HEK293 (cell line): ENCODE measurements around the gene EML4.

Experiments
- CTCF ChIA-PET: fragments of 350-600 bp; formaldehyde crosslinking; extraction: SDS; loops from one replicate; lab custom pipeline; 2021; ENCODE audit warnings: antibody characterized with exemption; lab: Yijun Ruan, JAX
- POLR2A ChIA-PET: fragments of 300-600 bp; formaldehyde crosslinking; extraction: SDS; loops from one replicate; lab custom pipeline; 2020; ENCODE audit warnings: antibody characterized with exemption, inconsistent platforms; lab: Yijun Ruan, JAX
- H3K27ac ChIP-seq: fragments of 200-500 bp; sonication (Bioruptor generic); 2 replicates; pipeline ENCODE4 v1.5.1; 2014; ENCODE audit warnings: low read depth, low read length, control low read depth, inconsistent platforms; ENCODE audit errors: extremely low read depth
- H3K36me3 ChIP-seq, 2 experiments: fragments of 200-500 bp in 1 of 2; sonication (Bioruptor generic) in 1 of 2; 1 replicate in 1 of 2; 2 replicates in 1 of 2; pipeline ENCODE4 v1.5.1; 2014 to 2017; ENCODE audit warnings: inconsistent platforms in 2 of 2, low read length in 2 of 2; ENCODE audit not compliant: control insufficient read depth in 2 of 2, insufficient read depth in 1 of 2
- H3K4me1 ChIP-seq: fragments of 200-500 bp; sonication (Bioruptor generic); 2 replicates; pipeline ENCODE4 v1.5.1; 2014; ENCODE audit warnings: mild to moderate bottlenecking, low read length, inconsistent platforms; ENCODE audit not compliant: control insufficient read depth, insufficient read depth
- H3K4me3 ChIP-seq: 2 replicates; pipeline ENCODE4 v1.5.1; 2011; ENCODE audit warnings: low read depth, mild to moderate bottlenecking, control low read depth, low read length, moderate library complexity
- H3K9me3 ChIP-seq: fragments of 200-500 bp; sonication (Bioruptor generic); 2 replicates; pipeline ENCODE4 v1.5.1; 2014; ENCODE audit warnings: low read depth, low read length, inconsistent platforms; ENCODE audit not compliant: control insufficient read depth, insufficient read depth
- HOXC10 ChIP-seq: sonication (generic); formaldehyde crosslinking; IDR thresholded peaks from 2 replicates; pipeline ENCODE4 v1.8.1; 2023; ENCODE audit warnings: mild to moderate bottlenecking, missing genetic modification reagents
- KLF8 ChIP-seq: fragments of 450-650 bp; formaldehyde crosslinking; IDR thresholded peaks from 2 replicates; pipeline ENCODE4 v1.5.1; 2016; ENCODE audit warnings: missing biosample characterization, missing genetic modification characterization
- SP2 ChIP-seq: fragments of 450-650 bp; formaldehyde crosslinking; IDR thresholded peaks from 2 replicates; pipeline ENCODE4 v1.5.1; 2016; ENCODE audit warnings: missing biosample characterization, missing genetic modification characterization
- ZNF10 ChIP-seq: fragments of 450-650 bp; formaldehyde crosslinking; IDR thresholded peaks from 2 replicates; pipeline ENCODE4 v1.5.1; 2017; ENCODE audit warnings: missing biosample characterization, missing genetic modification characterization
- ZNF175 ChIP-seq: fragments of 450-650 bp; formaldehyde crosslinking; IDR thresholded peaks from 2 replicates; pipeline ENCODE4 v1.5.1; 2016; ENCODE audit warnings: missing biosample characterization, missing genetic modification characterization
- ZNF221 ChIP-seq: fragments of 450-650 bp; formaldehyde crosslinking; IDR thresholded peaks from 2 replicates; pipeline ENCODE4 v1.5.1; 2017; ENCODE audit warnings: missing biosample characterization, missing genetic modification characterization, borderline replicate concordance
- ZNF239 ChIP-seq: fragments of 450-650 bp; formaldehyde crosslinking; IDR thresholded peaks from 2 replicates; pipeline ENCODE4 v1.5.1; 2016; ENCODE audit warnings: missing biosample characterization, missing genetic modification characterization
- ZNF24 ChIP-seq: fragments of 450-650 bp; formaldehyde crosslinking; IDR thresholded peaks from 2 replicates; pipeline ENCODE4 v1.5.1; 2016; ENCODE audit warnings: missing biosample characterization, missing genetic modification characterization
- ZNF394 ChIP-seq: fragments of 450-650 bp; formaldehyde crosslinking; IDR thresholded peaks from 2 replicates; pipeline ENCODE4 v1.5.1; 2016; ENCODE audit warnings: missing biosample characterization, missing genetic modification characterization, mild to moderate bottlenecking, moderate library complexity, borderline replicate concordance
- ZNF48 ChIP-seq: fragments of 450-650 bp; formaldehyde crosslinking; IDR thresholded peaks from 2 replicates; pipeline ENCODE4 v1.5.1; 2016; ENCODE audit warnings: missing biosample characterization, missing genetic modification characterization
- ZNF521 ChIP-seq: fragments of 450-650 bp; formaldehyde crosslinking; IDR thresholded peaks from 2 replicates; pipeline ENCODE4 v1.5.1; 2017; ENCODE audit warnings: missing biosample characterization, mild to moderate bottlenecking, missing genetic modification characterization
- ZNF544 ChIP-seq: fragments of 450-650 bp; formaldehyde crosslinking; IDR thresholded peaks from 2 replicates; pipeline ENCODE4 v1.5.0; 2017; ENCODE audit warnings: missing biosample characterization, missing genetic modification characterization
- ZNF585B ChIP-seq: fragments of 450-650 bp; formaldehyde crosslinking; IDR thresholded peaks from 2 replicates; pipeline ENCODE4 v1.5.1; 2016; ENCODE audit warnings: missing biosample characterization, missing genetic modification characterization
- ZNF660 ChIP-seq: fragments of 450-650 bp; IDR thresholded peaks from 2 replicates; pipeline ENCODE4 v1.5.1; 2018; ENCODE audit warnings: missing biosample characterization, mild to moderate bottlenecking, missing genetic modification characterization
- TF ChIP-seq, protein P1 (sequence below): fragments of 450-650 bp; formaldehyde crosslinking; IDR thresholded peaks from 2 replicates; pipeline ENCODE4 v1.5.1; 2017; ENCODE audit warnings: missing biosample characterization, missing genetic modification characterization
- TF ChIP-seq, protein P2 (sequence below): fragments of 450-650 bp; formaldehyde crosslinking; IDR thresholded peaks from 2 replicates; pipeline ENCODE4 v1.5.1; 2016; ENCODE audit warnings: missing biosample characterization, missing genetic modification characterization
- TF ChIP-seq, protein P3 (sequence below): fragments of 450-650 bp; formaldehyde crosslinking; IDR thresholded peaks from 2 replicates; pipeline ENCODE4 v1.5.1; 2016; ENCODE audit warnings: missing biosample characterization, missing genetic modification characterization
- TF ChIP-seq, protein P4 (sequence below): fragments of 450-650 bp; formaldehyde crosslinking; IDR thresholded peaks from 2 replicates; pipeline ENCODE4 v1.5.1; 2016; ENCODE audit warnings: missing biosample characterization, missing genetic modification characterization
- TF ChIP-seq, protein P5 (sequence below): fragments of 450-650 bp; formaldehyde crosslinking; IDR thresholded peaks from 2 replicates; pipeline ENCODE4 v1.5.1; 2016; ENCODE audit warnings: missing biosample characterization, missing genetic modification characterization
- TF ChIP-seq, protein P6 (sequence below): fragments of 450-650 bp; formaldehyde crosslinking; IDR thresholded peaks from 2 replicates; pipeline ENCODE4 v1.5.1; 2016; ENCODE audit warnings: missing biosample characterization, missing genetic modification characterization

EML4 gene

DNA sequence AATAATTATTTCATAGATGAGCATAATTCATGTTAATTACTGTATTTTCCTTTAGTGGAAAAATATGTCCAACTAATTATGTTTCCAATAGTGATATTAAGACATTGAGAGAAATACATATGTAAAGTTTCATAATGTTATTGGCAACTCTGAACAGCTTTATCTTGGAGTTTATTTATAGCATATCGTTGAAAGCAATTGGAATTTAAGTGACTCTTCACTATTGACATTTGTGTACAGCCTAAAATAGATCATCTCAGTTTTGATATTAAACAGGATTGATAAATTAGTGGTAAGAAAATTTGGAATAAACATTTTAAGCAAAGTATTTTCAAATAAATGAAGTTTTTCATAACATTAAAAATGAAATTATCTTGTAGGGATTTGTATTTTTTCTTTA is 79.7 kb downstream of the EML4 start:
- TF ChIP-seq ZNF544 (tag by site-specific recombination), result no peak
- TF ChIP-seq ZNF48 (tag by site-specific recombination), result no peak
- TF ChIP-seq ZNF175 (tag by site-specific recombination), result no peak
- TF ChIP-seq, protein P1, sequence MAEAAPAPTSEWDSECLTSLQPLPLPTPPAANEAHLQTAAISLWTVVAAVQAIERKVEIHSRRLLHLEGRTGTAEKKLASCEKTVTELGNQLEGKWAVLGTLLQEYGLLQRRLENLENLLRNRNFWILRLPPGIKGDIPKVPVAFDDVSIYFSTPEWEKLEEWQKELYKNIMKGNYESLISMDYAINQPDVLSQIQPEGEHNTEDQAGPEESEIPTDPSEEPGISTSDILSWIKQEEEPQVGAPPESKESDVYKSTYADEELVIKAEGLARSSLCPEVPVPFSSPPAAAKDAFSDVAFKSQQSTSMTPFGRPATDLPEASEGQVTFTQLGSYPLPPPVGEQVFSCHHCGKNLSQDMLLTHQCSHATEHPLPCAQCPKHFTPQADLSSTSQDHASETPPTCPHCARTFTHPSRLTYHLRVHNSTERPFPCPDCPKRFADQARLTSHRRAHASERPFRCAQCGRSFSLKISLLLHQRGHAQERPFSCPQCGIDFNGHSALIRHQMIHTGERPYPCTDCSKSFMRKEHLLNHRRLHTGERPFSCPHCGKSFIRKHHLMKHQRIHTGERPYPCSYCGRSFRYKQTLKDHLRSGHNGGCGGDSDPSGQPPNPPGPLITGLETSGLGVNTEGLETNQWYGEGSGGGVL (tag by site-specific recombination), result no peak
- TF ChIP-seq ZNF660, result no peak
- TF ChIP-seq ZNF10, result no peak
- no peak for TF ChIP-seq HOXC10 (CRISPR knock-in tag)
- TF ChIP-seq ZNF394 (tag by site-specific recombination), result no peak
- no peak for TF ChIP-seq ZNF24
- TF ChIP-seq, protein P2, sequence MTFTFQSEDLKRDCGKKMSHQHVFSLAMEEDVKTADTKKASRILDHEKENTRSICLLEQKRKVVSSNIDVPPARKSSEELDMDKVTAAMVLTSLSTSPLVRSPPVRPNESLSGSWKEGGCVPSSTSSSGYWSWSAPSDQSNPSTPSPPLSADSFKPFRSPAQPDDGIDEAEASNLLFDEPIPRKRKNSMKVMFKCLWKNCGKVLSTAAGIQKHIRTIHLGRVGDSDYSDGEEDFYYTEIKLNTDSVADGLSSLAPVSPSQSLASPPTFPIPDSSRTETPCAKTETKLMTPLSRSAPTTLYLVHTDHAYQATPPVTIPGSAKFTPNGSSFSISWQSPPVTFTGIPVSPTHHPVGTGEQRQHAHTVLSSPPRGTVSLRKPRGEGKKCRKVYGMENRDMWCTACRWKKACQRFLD, result no peak
- TF ChIP-seq, protein P3, sequence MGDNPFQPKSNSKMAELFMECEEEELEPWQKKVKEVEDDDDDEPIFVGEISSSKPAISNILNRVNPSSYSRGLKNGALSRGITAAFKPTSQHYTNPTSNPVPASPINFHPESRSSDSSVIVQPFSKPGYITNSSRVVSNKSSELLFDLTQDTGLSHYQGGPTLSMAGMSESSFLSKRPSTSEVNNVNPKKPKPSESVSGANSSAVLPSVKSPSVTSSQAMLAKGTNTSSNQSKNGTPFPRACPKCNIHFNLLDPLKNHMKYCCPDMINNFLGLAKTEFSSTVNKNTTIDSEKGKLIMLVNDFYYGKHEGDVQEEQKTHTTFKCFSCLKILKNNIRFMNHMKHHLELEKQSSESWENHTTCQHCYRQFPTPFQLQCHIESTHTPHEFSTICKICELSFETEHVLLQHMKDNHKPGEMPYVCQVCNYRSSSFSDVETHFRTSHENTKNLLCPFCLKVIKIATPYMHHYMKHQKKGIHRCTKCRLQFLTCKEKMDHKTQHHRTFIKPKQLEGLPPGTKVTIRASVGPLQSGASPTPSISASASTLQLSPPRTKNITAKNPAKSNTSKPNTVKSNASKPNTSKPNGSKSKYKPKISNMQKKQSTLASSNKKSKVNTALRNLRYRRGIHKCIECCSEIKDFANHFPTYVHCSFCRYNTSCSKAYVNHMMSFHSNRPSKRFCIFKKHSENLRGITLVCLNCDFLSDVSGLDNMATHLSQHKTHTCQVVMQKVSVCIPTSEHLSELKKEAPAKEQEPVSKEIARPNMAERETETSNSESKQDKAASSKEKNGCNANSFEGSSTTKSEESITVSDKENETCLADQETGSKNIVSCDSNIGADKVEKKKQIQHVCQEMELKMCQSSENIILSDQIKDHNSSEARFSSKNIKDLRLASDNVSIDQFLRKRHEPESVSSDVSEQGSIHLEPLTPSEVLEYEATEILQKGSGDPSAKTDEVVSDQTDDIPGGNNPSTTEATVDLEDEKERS (tag by site-specific recombination), result no peak
- no peak for TF ChIP-seq ZNF239
- no peak for TF ChIP-seq ZNF585B (tag by site-specific recombination)
- TF ChIP-seq, protein P4, sequence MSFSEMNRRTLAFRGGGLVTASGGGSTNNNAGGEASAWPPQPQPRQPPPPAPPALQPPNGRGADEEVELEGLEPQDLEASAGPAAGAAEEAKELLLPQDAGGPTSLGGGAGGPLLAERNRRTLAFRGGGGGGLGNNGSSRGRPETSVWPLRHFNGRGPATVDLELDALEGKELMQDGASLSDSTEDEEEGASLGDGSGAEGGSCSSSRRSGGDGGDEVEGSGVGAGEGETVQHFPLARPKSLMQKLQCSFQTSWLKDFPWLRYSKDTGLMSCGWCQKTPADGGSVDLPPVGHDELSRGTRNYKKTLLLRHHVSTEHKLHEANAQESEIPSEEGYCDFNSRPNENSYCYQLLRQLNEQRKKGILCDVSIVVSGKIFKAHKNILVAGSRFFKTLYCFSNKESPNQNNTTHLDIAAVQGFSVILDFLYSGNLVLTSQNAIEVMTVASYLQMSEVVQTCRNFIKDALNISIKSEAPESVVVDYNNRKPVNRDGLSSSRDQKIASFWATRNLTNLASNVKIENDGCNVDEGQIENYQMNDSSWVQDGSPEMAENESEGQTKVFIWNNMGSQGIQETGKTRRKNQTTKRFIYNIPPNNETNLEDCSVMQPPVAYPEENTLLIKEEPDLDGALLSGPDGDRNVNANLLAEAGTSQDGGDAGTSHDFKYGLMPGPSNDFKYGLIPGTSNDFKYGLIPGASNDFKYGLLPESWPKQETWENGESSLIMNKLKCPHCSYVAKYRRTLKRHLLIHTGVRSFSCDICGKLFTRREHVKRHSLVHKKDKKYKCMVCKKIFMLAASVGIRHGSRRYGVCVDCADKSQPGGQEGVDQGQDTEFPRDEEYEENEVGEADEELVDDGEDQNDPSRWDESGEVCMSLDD (tag by site-specific recombination), result no peak
- no peak for TF ChIP-seq ZNF221 (tag by site-specific recombination)
- TF ChIP-seq, protein P5, sequence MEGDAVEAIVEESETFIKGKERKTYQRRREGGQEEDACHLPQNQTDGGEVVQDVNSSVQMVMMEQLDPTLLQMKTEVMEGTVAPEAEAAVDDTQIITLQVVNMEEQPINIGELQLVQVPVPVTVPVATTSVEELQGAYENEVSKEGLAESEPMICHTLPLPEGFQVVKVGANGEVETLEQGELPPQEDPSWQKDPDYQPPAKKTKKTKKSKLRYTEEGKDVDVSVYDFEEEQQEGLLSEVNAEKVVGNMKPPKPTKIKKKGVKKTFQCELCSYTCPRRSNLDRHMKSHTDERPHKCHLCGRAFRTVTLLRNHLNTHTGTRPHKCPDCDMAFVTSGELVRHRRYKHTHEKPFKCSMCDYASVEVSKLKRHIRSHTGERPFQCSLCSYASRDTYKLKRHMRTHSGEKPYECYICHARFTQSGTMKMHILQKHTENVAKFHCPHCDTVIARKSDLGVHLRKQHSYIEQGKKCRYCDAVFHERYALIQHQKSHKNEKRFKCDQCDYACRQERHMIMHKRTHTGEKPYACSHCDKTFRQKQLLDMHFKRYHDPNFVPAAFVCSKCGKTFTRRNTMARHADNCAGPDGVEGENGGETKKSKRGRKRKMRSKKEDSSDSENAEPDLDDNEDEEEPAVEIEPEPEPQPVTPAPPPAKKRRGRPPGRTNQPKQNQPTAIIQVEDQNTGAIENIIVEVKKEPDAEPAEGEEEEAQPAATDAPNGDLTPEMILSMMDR (tag by site-specific recombination), result no peak
- no peak for TF ChIP-seq KLF8 (tag by site-specific recombination)
- TF ChIP-seq ZNF521 (tag by site-specific recombination), result no peak
- TF ChIP-seq, protein P6, sequence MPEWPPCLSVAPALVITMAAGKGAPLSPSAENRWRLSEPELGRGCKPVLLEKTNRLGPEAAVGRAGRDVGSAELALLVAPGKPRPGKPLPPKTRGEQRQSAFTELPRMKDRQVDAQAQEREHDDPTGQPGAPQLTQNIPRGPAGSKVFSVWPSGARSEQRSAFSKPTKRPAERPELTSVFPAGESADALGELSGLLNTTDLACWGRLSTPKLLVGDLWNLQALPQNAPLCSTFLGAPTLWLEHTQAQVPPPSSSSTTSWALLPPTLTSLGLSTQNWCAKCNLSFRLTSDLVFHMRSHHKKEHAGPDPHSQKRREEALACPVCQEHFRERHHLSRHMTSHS (tag by site-specific recombination), result no peak
- TF ChIP-seq SP2 (tag by site-specific recombination), result no peak
- TF ChIP-seq, all 188 proteins: peak for 0
- H3K27ac ChIP-seq, result no peak overlapping the region
- ChIA-PET CTCF (interaction anchor here (0.6 to 1.5 kb wide), 3 partner anchors 9 to 394 kb away, joined by 3 to 4 read pairs (median 3); no protein-coding TSS in a partner anchor), POLR2A (interaction anchor here (0.6 kb wide), 1 partner anchor 447 kb away, joined by 3 read pairs; no protein-coding TSS in a partner anchor)
- H3K4me1 ChIP-seq, result peaks cover 13% of the 10 kb centered on the region
- no peak overlapping the region for H3K4me3 ChIP-seq
- H3K9me3 ChIP-seq, result no peaks in the 10 kb centered on the region
- H3K36me3 ChIP-seq, result peaks cover 0 to 3% of the 10 kb centered on the region in 2 experiments; a peak in 1 of 3 replicates
